GM13976 (cell line): Measurements from ENCODE around the gene SP4.

ENCODE experiments used
- DNase-seq: peaks from one replicate; pipeline ENCODE4 v3.0.0; 2012; ENCODE audit warnings: low spot score
- CTCF ChIP-seq: IDR thresholded peaks from 2 replicates; pipeline ENCODE4 v1.5.1; 2012; ENCODE audit warnings: borderline replicate concordance, mild to moderate bottlenecking; ENCODE audit not compliant: insufficient read depth; ENCODE audit errors: extremely low read depth, missing control alignments, control extremely low read depth
- in situ Hi-C: fragments of 300-500 bp; cut with MboI; formaldehyde crosslinking; loops from one replicate; pipeline ENCODE4 v1.12.0; 2022; ENCODE audit warnings: low sequenced_read_pairs, mixed read lengths, inconsistent platforms; ENCODE audit not compliant: unreplicated experiment

SP4 gene

GRCh38 chr7:21425290-21425689 is 2.6 kb upstream of the SP4 start:
- no peak for DNase-seq
- no peak for TF ChIP-seq CTCF
- in situ Hi-C loops: no loop called here

GRCh38 chr7:21426286-21427181 is 1.3 kb upstream of the SP4 start:
- no peak for TF ChIP-seq CTCF
- in situ Hi-C loops: no loop called here
- DNase-seq: no peak

- peak; percentile 97 for DNase-seq
- no peak for TF ChIP-seq CTCF
- in situ Hi-C loops: no loop called here
These were observed 557 bp upstream of the SP4 start for GRCh38 chr7:21427182-21427870.

GRCh38 chr7:21428659-21428941 is 717 bp downstream of the SP4 start:
- in situ Hi-C loops: no loop called here
- no peak for TF ChIP-seq CTCF
- no peak for DNase-seq

- in situ Hi-C loops: no loop called here
These were observed 1.1 kb downstream of the SP4 start for GRCh38 chr7:21429021-21429420.

More at GRCh38 chr7:21429021-21429420, 1.1 kb downstream of the SP4 start:
- DNase-seq: no peak
- TF ChIP-seq CTCF: no peak
